HCT116 (cell line): Measurements from ENCODE around the gene ADGRL3. TPM values are rescaled to one million over a fixed set of nuclear protein-coding genes. Genes with fewer than 3 reads are reported as not detected.
"Not testable (repeated sequence)": the region's sequence is repeated elsewhere in the genome, so short reads cannot be mapped to it uniquely, and the experiment has no call there.

Experiments used
- ATAC-seq: fragments of 200-7000 bp; cut with Tn5 transposase; 2 replicates; pipeline ENCODE4 v1.9.1; 2020; ENCODE audit warnings: mild to moderate bottlenecking, moderate library complexity
- BruUV-seq: library from RNA; stranded (reverse); fragments of 400-500 nt; replicated peaks from 2 replicates; lab custom pipeline; 2021; lab: Mats Ljungman, UMichigan
- CTCF ChIA-PET: fragments of 300-600 bp; sonication (Branson Sonifier 250); formaldehyde crosslinking; loops from one replicate; lab custom pipeline; 2021; ENCODE audit warnings: antibody characterized with exemption; lab: Charles Lee
- POLR2A ChIA-PET: fragments of 300-600, 350-600 bp; sonication (Branson Sonifier 250); formaldehyde crosslinking; loops from one replicate; lab custom pipeline; 2021; ENCODE audit warnings: antibody characterized with exemption; lab: Charles Lee
- RAD21 ChIA-PET, 2 experiments: fragments of 300-600 bp; sonication (Branson Sonifier 250); formaldehyde crosslinking; loops; one replicate each; lab custom pipeline; 2023; ENCODE audit warnings: low total read pairs in 2 of 2; ENCODE audit not compliant: uncharacterized antibody in 2 of 2, unreplicated experiment in 2 of 2, low non-redundant PET in 1 of 2; lab: Charles Lee
- DNase-seq: peaks from one replicate; pipeline ENCODE4 v3.0.0-alpha.2; 2010; ENCODE audit warnings: low read depth, low spot score
- H2AFZ ChIP-seq: fragments of 200-600 bp; shearing (Covaris generic), sonication (generic); 2 replicates; pipeline ENCODE4 v1.6.1; 2017; ENCODE audit warnings: low read depth, mixed run types, mixed read lengths, antibody characterized with exemption, low read length; ENCODE audit not compliant: poor library complexity, severe bottlenecking
- H3K27ac ChIP-seq: 2 replicates; pipeline ENCODE4 v1.5.1; 2012; ENCODE audit warnings: low read depth, low read length
- H3K27me3 ChIP-seq: fragments of 200-600 bp; sonication (generic); 2 replicates; pipeline ENCODE4 v1.6.1; 2016; ENCODE audit warnings: mixed run types, low read length, mixed read lengths; ENCODE audit not compliant: insufficient read depth
- H3K36me3 ChIP-seq, 2 experiments: fragments of 200-500 bp in 1 of 2; fragments of 200-600 bp in 1 of 2; sonication (Bioruptor generic) in 1 of 2; sonication (generic) in 1 of 2; 2 replicates each; pipeline versions ENCODE4 v1.5.1 to v1.6.1; 2014 to 2016; ENCODE audit warnings: low read length in 2 of 2, inconsistent platforms in 1 of 2, mixed read lengths in 1 of 2, mixed run types in 1 of 2; ENCODE audit not compliant: insufficient read depth in 2 of 2, control insufficient read depth in 1 of 2
- H3K4me1 ChIP-seq, 2 experiments: fragments of 200-600 bp in 1 of 2; sonication (generic) in 1 of 2; 2 replicates each; pipeline versions ENCODE4 v1.5.1 to v1.6.1; 2012 to 2017; ENCODE audit warnings: low read length in 2 of 2, inconsistent platforms in 1 of 2, mild to moderate bottlenecking in 1 of 2, mixed read lengths in 1 of 2, mixed run types in 1 of 2, moderate library complexity in 1 of 2; ENCODE audit not compliant: insufficient read depth in 2 of 2, control insufficient read depth in 1 of 2
- H3K4me2 ChIP-seq: fragments of 200-600 bp; sonication (generic); 2 replicates; pipeline ENCODE4 v1.6.1; 2017; ENCODE audit warnings: mixed run types, low read length, mixed read lengths
- H3K4me3 ChIP-seq, 2 experiments: fragments of 200-600 bp in 1 of 2; sonication (generic) in 1 of 2; replicated peaks in 1 of 2; 2 replicates each; pipeline ENCODE4 v1.5.1; 2011 to 2016; ENCODE audit warnings: low read length in 2 of 2, control low read depth in 1 of 2, low read depth in 1 of 2, mild to moderate bottlenecking in 1 of 2, mixed read lengths in 1 of 2, mixed run types in 1 of 2
- H3K79me2 ChIP-seq: fragments of 200-600 bp; sonication (generic); 2 replicates; pipeline ENCODE4 v1.6.1; 2017; ENCODE audit warnings: mild to moderate bottlenecking, mixed run types, low read length, moderate library complexity, mixed read lengths; ENCODE audit not compliant: insufficient read depth
- H3K9ac ChIP-seq: fragments of 200-600 bp; sonication (generic); 2 replicates; pipeline ENCODE4 v1.6.1; 2016; ENCODE audit warnings: low read length, mixed read lengths
- H3K9me2 ChIP-seq: fragments of 200-600 bp; sonication (generic), shearing (Covaris generic); 2 replicates; pipeline ENCODE4 v1.6.1; 2017; ENCODE audit warnings: mixed run types, mild to moderate bottlenecking, moderate library complexity; ENCODE audit not compliant: insufficient read depth
- H3K9me3 ChIP-seq, 2 experiments: fragments of 200-500 bp in 1 of 2; fragments of 200-600 bp in 1 of 2; sonication (Bioruptor generic) in 1 of 2; sonication (generic) in 1 of 2; 2 replicates each; pipeline ENCODE4 v1.6.1; 2014 to 2017; ENCODE audit warnings: low read length in 2 of 2, mixed read lengths in 2 of 2, inconsistent platforms in 1 of 2, low read depth in 1 of 2, mild to moderate bottlenecking in 1 of 2, mixed run types in 1 of 2, moderate library complexity in 1 of 2; ENCODE audit not compliant: control insufficient read depth in 1 of 2, insufficient read depth in 1 of 2
- H4K20me1 ChIP-seq: fragments of 200-600 bp; sonication (generic), shearing (Covaris generic); 2 replicates; pipeline ENCODE4 v1.6.1; 2017; ENCODE audit warnings: mixed run types, mild to moderate bottlenecking, moderate library complexity; ENCODE audit not compliant: insufficient read depth
- CBX3 ChIP-seq: IDR thresholded peaks from 2 replicates; pipeline ENCODE4 v1.6.1; 2012; ENCODE audit warnings: low read depth
- CEBPB ChIP-seq: IDR thresholded peaks from 2 replicates; pipeline ENCODE4 v1.6.1; 2012; ENCODE audit warnings: low read depth
- EGR1 ChIP-seq: IDR thresholded peaks from 2 replicates; pipeline ENCODE4 v1.6.1; 2012; ENCODE audit warnings: low read depth
- ELF1 ChIP-seq: IDR thresholded peaks from 2 replicates; pipeline ENCODE4 v1.6.1; 2012; ENCODE audit warnings: low read depth, borderline replicate concordance
- EZH2 ChIP-seq: fragments of 200-600 bp; sonication (generic); IDR thresholded peaks from 2 replicates; pipeline ENCODE4 v1.6.1; 2017; ENCODE audit warnings: antibody characterized with exemption, mixed run types
- EZH2phosphoT487 ChIP-seq: fragments of 200-600 bp; IDR thresholded peaks from 2 replicates; pipeline ENCODE4 v1.6.1; 2018; ENCODE audit warnings: antibody characterized with exemption, borderline replicate concordance
- FOSL1 ChIP-seq: IDR thresholded peaks from 2 replicates; pipeline ENCODE4 v1.6.1; 2012; ENCODE audit warnings: low read depth
- JUND ChIP-seq: IDR thresholded peaks from 2 replicates; pipeline ENCODE4 v1.6.1; 2012
- POLR2A ChIP-seq: IDR thresholded peaks from 2 replicates; pipeline ENCODE4 v1.7.0; 2011; ENCODE audit warnings: borderline replicate concordance; ENCODE audit not compliant: insufficient read depth, insufficient read length; ENCODE audit errors: extremely low read depth
- POLR2AphosphoS5 ChIP-seq: IDR thresholded peaks from 2 replicates; pipeline ENCODE4 v1.6.1; 2011; ENCODE audit warnings: mild to moderate bottlenecking, low read depth, low read length, moderate library complexity
- SIN3A ChIP-seq: IDR thresholded peaks from 2 replicates; pipeline ENCODE4 v1.6.1; 2012; ENCODE audit warnings: low read depth
- SRF ChIP-seq: IDR thresholded peaks from 2 replicates; pipeline ENCODE4 v1.6.1; 2012; ENCODE audit warnings: low read depth
- TCF7L2 ChIP-seq: IDR thresholded peaks from 2 replicates; pipeline ENCODE4 v1.7.0; 2011; ENCODE audit warnings: borderline replicate concordance, inconsistent platforms; ENCODE audit not compliant: insufficient read depth, insufficient read length; ENCODE audit errors: extremely low read depth
- YY1 ChIP-seq: IDR thresholded peaks from 2 replicates; pipeline ENCODE4 v1.6.1; 2011; ENCODE audit warnings: low read length, low read depth, moderate library complexity, mild to moderate bottlenecking; ENCODE audit not compliant: insufficient replicate concordance; ENCODE audit errors: extremely low read depth
- ZFX ChIP-seq: fragments of 450-650 bp; IDR thresholded peaks from 2 replicates; pipeline ENCODE4 v1.6.1; 2017
- ZNF274 ChIP-seq: fragments of 200-500 bp; sonication (Bioruptor generic); IDR thresholded peaks from 2 replicates; pipeline ENCODE4 v1.6.1; 2014; ENCODE audit warnings: mild to moderate bottlenecking, low read depth, low read length, inconsistent platforms
- intact Hi-C: fragments of 100-400 bp; cut with micrococcal nuclease; formaldehyde crosslinking; loops from 2 replicates; pipeline ENCODE4 v1.10.0; 2022
- total RNA-seq: library from RNA; stranded (reverse); gene quantifications from one replicate; pipeline ENCODE4 v1.2.1, GENCODE V29; 2021; ENCODE audit not compliant: unreplicated experiment
- TF ChIP-seq, protein P1 (sequence below): IDR thresholded peaks from 2 replicates; pipeline ENCODE4 v1.6.1; 2012
- TF ChIP-seq, protein P2 (sequence below), 3 experiments: fragments of 200-600 bp in 1 of 3; sonication (generic) in 1 of 3; IDR thresholded peaks in 2 of 3; conservative IDR thresholded peaks in 1 of 3; 2 replicates each; pipeline ENCODE4 v1.5.1; 2012 to 2017; ENCODE audit warnings: low read depth in 2 of 3, low read length in 2 of 3, antibody characterized with exemption in 1 of 3, borderline replicate concordance in 1 of 3, control low read depth in 1 of 3, mild to moderate bottlenecking in 1 of 3, mixed read lengths in 1 of 3, mixed run types in 1 of 3, moderate library complexity in 1 of 3; ENCODE audit not compliant: insufficient read depth in 1 of 3

The ADGRL3 gene
- total RNA-seq, 1 experiment from 2014 or later: not detected

GRCh38 chr4:61359301-61359700 is 159.2 kb downstream of the ADGRL3 start (continued):
- TF ChIP-seq EGR1 (no peak), EZH2phosphoT487 (no peak), POLR2A (no peak), CBX3 (no peak), SRF (no peak)

- H3K9me2 ChIP-seq, BruUV-seq, H3K27me3 ChIP-seq, H4K20me1 ChIP-seq, intact Hi-C loops, DNase-seq, H3K9ac ChIP-seq, H3K4me3 ChIP-seq, H3K79me2 ChIP-seq, H2AFZ ChIP-seq, POLR2A ChIA-PET, RAD21 ChIA-PET, H3K4me1 ChIP-seq, ATAC-seq, H3K36me3 ChIP-seq, H3K27ac ChIP-seq, CTCF ChIA-PET, H3K4me2 ChIP-seq: not testable (repeated sequence)
- peaks cover 0 to 16% of the 10 kb centered on the region in 2 experiments; a peak in 2 of 4 replicates for H3K9me3 ChIP-seq
Measured at GRCh38 chr4:61372817-61373216, 172.7 kb downstream of the ADGRL3 start.

DNA sequence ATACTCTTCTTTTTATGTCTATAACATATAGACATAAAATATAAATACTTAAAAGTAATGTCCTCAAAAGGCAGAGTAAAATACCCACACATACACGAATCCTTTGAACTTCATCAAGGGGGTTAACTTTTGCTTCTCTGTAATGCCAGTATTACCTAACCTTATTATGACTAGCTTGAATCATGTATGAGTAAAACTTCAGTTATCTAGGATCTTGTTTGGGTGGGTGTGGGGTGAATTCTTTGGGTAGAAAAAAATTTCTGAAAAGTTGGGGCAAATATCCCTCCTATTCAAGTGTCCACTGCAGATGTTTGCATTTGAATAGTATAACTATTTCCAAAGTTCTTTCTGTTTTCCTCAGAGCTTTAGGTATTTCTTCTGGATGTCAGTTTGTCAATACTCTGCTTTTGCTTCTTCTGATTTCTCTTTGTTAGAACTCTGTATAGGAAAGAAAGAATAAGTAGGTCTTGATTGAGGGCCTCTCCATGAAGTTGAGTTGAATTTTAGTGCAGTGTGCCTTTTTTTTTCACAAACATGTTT is 173.8 kb downstream of the ADGRL3 start:
- no peaks in the 10 kb centered on the region for H3K27me3 ChIP-seq

More for the DNA sequence above, 173.8 kb downstream of the ADGRL3 start:
- TF ChIP-seq JUND (no peak), ZFX (no peak), SRF (no peak), POLR2AphosphoS5 (no peak), SIN3A (no peak), EZH2phosphoT487 (no peak), ZNF274 (no peak), CBX3 (no peak), EZH2 (no peak), YY1 (no peak), POLR2A (no peak), FOSL1 (no peak), TCF7L2 (no peak), EGR1 (no peak), CEBPB (no peak), ELF1 (no peak)
- TF ChIP-seq, protein P1, sequence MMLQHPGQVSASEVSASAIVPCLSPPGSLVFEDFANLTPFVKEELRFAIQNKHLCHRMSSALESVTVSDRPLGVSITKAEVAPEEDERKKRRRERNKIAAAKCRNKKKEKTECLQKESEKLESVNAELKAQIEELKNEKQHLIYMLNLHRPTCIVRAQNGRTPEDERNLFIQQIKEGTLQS: no peak
- TF ChIP-seq, protein P2, sequence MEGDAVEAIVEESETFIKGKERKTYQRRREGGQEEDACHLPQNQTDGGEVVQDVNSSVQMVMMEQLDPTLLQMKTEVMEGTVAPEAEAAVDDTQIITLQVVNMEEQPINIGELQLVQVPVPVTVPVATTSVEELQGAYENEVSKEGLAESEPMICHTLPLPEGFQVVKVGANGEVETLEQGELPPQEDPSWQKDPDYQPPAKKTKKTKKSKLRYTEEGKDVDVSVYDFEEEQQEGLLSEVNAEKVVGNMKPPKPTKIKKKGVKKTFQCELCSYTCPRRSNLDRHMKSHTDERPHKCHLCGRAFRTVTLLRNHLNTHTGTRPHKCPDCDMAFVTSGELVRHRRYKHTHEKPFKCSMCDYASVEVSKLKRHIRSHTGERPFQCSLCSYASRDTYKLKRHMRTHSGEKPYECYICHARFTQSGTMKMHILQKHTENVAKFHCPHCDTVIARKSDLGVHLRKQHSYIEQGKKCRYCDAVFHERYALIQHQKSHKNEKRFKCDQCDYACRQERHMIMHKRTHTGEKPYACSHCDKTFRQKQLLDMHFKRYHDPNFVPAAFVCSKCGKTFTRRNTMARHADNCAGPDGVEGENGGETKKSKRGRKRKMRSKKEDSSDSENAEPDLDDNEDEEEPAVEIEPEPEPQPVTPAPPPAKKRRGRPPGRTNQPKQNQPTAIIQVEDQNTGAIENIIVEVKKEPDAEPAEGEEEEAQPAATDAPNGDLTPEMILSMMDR (IDR thresholded peaks at IDR 0.05 in 2 of 3, conservative IDR thresholded peaks at IDR 0.05 in 1 of 3; ENCODE audit: borderline replicate concordance in 1 of 3, insufficient read depth in 1 of 3, low read depth in 2 of 3, low read length in 2 of 3): no peak
- BruUV-seq: no TSS peak
- Histone ChIP-seq H3K79me2 (no peaks in the 10 kb centered on the region), H4K20me1 (no peaks in the 10 kb centered on the region), H3K4me1 (no peaks in the 10 kb centered on the region), H3K4me3 (no peak overlapping the region), H3K9me3 (peaks cover 0 to 16% of the 10 kb centered on the region in 2 experiments; a peak in 2 of 4 replicates), H3K36me3 (no peaks in the 10 kb centered on the region), H3K9me2 (no peaks in the 10 kb centered on the region), H2AFZ (no peak overlapping the region), H3K27ac (no peak overlapping the region), H3K4me2 (no peak overlapping the region), H3K9ac (no peak overlapping the region)
- ATAC-seq: no peak
- POLR2A ChIA-PET: no interaction called here
- DNase-seq: no peak
- RAD21 ChIA-PET: no interaction called here
- CTCF ChIA-PET: no interaction called here
- intact Hi-C loops: no loop called here
